Calu3 (cell line): ENCODE results near the gene MICALL2. TPM values are rescaled to one million over a fixed set of nuclear protein-coding genes. Genes with fewer than 3 reads are reported as not detected.

Source experiments
- BruUV-seq: library from RNA; stranded (reverse); fragments of 400-500 nt; replicated peaks from 2 replicates; lab custom pipeline; 2021; lab: Mats Ljungman, UMichigan
- CTCF ChIA-PET: fragments of 300-600 bp; sonication (Branson Sonifier 250); formaldehyde crosslinking; loops from one replicate; lab custom pipeline; 2022; ENCODE audit warnings: antibody characterized with exemption; lab: Charles Lee
- DNase-seq: peaks from one replicate; pipeline ENCODE4 v3.0.0; 2022
- H3K27ac Mint-ChIP-seq: one replicate; pipeline ENCODE4 v1.8.0; 2022; ENCODE audit warnings: mixed read lengths; ENCODE audit not compliant: unreplicated experiment
- H3K27me3 Mint-ChIP-seq: one replicate; pipeline ENCODE4 v1.8.0; 2022; ENCODE audit warnings: mixed read lengths; ENCODE audit not compliant: unreplicated experiment
- H3K36me3 Mint-ChIP-seq: one replicate; pipeline ENCODE4 v1.8.0; 2022; ENCODE audit warnings: mild to moderate bottlenecking, moderate library complexity, mixed read lengths; ENCODE audit not compliant: insufficient read depth, unreplicated experiment
- H3K4me1 Mint-ChIP-seq: one replicate; pipeline ENCODE4 v1.8.0; 2022; ENCODE audit warnings: mild to moderate bottlenecking, low read depth, mixed read lengths; ENCODE audit not compliant: unreplicated experiment
- H3K4me3 Mint-ChIP-seq: one replicate; pipeline ENCODE4 v1.8.0; 2022; ENCODE audit warnings: mild to moderate bottlenecking, low read depth, moderate library complexity, mixed read lengths; ENCODE audit not compliant: unreplicated experiment
- H3K9me3 Mint-ChIP-seq: one replicate; pipeline ENCODE4 v1.8.0; 2022; ENCODE audit warnings: low read depth, mixed read lengths; ENCODE audit not compliant: unreplicated experiment
- intact Hi-C: fragments of 100-400 bp; cut with micrococcal nuclease; formaldehyde crosslinking; loops from one replicate; pipeline ENCODE4 v1.10.0; 2022; ENCODE audit not compliant: unreplicated experiment
- total RNA-seq: library from RNA; stranded (reverse); gene quantifications from 2 replicates; pipeline ENCODE4 v1.2.3, GENCODE V29; 2022
- TF ChIP-seq, protein P1 (sequence below): fragments of 200-600 bp; IDR thresholded peaks from one replicate; pipeline ENCODE4 v1.8.0; 2022; ENCODE audit warnings: antibody characterized with exemption; ENCODE audit not compliant: unreplicated experiment

MICALL2 gene
- total RNA-seq, 1 experiment from 2014 or later: 162 TPM

- peaks cover 70% of the 10 kb centered on the region for H3K27me3 Mint-ChIP-seq
These were observed 65.8 kb downstream of the MICALL2 start for GRCh38 chr7:1393421-1393820.

DNA sequence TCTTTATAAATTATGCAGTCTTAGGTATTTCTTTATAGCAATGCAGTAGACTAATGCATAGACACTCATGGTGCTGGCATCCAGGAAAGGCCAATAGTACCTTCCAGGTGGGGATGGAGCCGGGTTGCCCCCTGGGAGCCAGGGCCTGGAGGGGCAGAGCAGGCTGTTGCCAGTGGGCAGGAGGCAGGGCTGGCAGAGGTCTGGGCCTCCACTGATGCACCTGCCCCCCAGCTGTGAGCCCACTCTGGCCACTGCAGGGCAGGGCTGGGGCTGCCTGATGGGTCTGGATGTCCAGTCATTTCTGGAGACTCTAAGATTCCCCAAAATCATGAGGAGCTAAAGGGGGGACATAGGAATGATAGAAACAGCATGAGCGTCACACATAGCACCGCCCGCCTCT, 66.7 kb downstream of the MICALL2 start:
- Mint-ChIP-seq H3K4me1 (no peaks in the 10 kb centered on the region), H3K4me3 (no peak overlapping the region), H3K27me3 (peaks cover 70% of the 10 kb centered on the region), H3K27ac (no peak overlapping the region), H3K36me3 (no peaks in the 10 kb centered on the region), H3K9me3 (no peaks in the 10 kb centered on the region)
- DNase-seq: no peak
- TF ChIP-seq, protein P1, sequence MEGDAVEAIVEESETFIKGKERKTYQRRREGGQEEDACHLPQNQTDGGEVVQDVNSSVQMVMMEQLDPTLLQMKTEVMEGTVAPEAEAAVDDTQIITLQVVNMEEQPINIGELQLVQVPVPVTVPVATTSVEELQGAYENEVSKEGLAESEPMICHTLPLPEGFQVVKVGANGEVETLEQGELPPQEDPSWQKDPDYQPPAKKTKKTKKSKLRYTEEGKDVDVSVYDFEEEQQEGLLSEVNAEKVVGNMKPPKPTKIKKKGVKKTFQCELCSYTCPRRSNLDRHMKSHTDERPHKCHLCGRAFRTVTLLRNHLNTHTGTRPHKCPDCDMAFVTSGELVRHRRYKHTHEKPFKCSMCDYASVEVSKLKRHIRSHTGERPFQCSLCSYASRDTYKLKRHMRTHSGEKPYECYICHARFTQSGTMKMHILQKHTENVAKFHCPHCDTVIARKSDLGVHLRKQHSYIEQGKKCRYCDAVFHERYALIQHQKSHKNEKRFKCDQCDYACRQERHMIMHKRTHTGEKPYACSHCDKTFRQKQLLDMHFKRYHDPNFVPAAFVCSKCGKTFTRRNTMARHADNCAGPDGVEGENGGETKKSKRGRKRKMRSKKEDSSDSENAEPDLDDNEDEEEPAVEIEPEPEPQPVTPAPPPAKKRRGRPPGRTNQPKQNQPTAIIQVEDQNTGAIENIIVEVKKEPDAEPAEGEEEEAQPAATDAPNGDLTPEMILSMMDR: no peak
- BruUV-seq: no TSS peak
- intact Hi-C loops: no loop called here
- CTCF ChIA-PET: no interaction called here

More at GRCh38 chr7:1393421-1393820, 65.8 kb downstream of the MICALL2 start:
- Mint-ChIP-seq H3K4me1 (no peaks in the 10 kb centered on the region), H3K4me3 (no peak overlapping the region), H3K27ac (no peak overlapping the region), H3K36me3 (no peaks in the 10 kb centered on the region), H3K9me3 (no peaks in the 10 kb centered on the region)
- no TSS peak for BruUV-seq
- intact Hi-C loops: no loop called here
- TF ChIP-seq, protein P1: no peak
- DNase-seq: no peak
- CTCF ChIA-PET: no interaction called here

DNA sequence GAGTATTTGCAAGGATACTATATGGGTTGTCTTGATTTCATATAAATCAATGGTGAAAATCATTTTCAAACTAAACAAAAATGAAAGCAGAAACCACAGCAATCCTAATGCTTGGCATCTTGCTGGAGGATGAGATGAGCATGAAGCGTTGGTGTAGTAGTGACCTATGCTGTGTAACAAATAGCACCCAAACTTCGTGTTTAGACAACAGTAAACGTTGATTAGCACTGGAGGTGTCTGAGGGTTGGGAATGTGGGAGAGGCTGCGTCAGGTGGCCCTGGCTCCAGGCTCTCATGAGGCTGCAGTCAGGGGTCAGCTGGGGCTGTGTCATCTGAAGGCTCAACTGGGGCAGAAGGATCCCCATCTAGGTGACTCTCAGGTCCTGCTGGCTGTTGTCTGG, 67.8 kb downstream of the MICALL2 start:
- CTCF ChIA-PET: interaction anchor here (0.6 kb wide), 1 partner anchor 167 kb away, joined by 4 read pairs; no protein-coding TSS in a partner anchor
- Mint-ChIP-seq H3K4me1 (no peaks in the 10 kb centered on the region), H3K9me3 (no peaks in the 10 kb centered on the region), H3K27ac (no peak overlapping the region), H3K4me3 (no peak overlapping the region), H3K27me3 (peaks cover 77% of the 10 kb centered on the region), H3K36me3 (no peaks in the 10 kb centered on the region)
- no TSS peak for BruUV-seq
- intact Hi-C loops: no loop called here
- no peak for DNase-seq
- TF ChIP-seq, protein P1: no peak

- Mint-ChIP-seq H3K36me3 (no peaks in the 10 kb centered on the region), H3K27ac (no peak overlapping the region), H3K27me3 (peaks cover 99% of the 10 kb centered on the region), H3K4me3 (no peak overlapping the region), H3K4me1 (no peaks in the 10 kb centered on the region), H3K9me3 (peaks cover 6% of the 10 kb centered on the region)
- DNase-seq: no peak
- BruUV-seq: no TSS peak
- CTCF ChIA-PET: no interaction called here
- intact Hi-C loops: no loop called here
- TF ChIP-seq, protein P1: no peak
These were observed 70.5 kb downstream of the MICALL2 start for GRCh38 chr7:1388703-1389335.
